Memory B cell (primary cell): ENCODE measurements around the gene ZC3H7B.

Source experiments
- ATAC-seq: fragments of 150-1000 bp; cut with Tn5 transposase; 2 replicates; pipeline ENCODE4 v1.10.0; 2021; ENCODE audit warnings: low read depth, mild to moderate bottlenecking, moderate library complexity
- DNase-seq, 2 donors: peaks; one replicate each; pipeline ENCODE4 v3.0.0; 2022; ENCODE audit warnings: low spot score in 2 of 2
- H3K27ac Mint-ChIP-seq: one replicate; pipeline ENCODE4 v1.8.0; 2022; ENCODE audit warnings: mild to moderate bottlenecking, moderate library complexity, mixed read lengths
- H3K27me3 Mint-ChIP-seq: one replicate; pipeline ENCODE4 v1.8.0; 2022; ENCODE audit warnings: mixed read lengths
- H3K36me3 Mint-ChIP-seq: one replicate; pipeline ENCODE4 v1.8.0; 2022; ENCODE audit warnings: mild to moderate bottlenecking, mixed read lengths
- H3K4me1 Mint-ChIP-seq: one replicate; pipeline ENCODE4 v1.8.0; 2022; ENCODE audit warnings: mixed read lengths
- H3K4me3 Mint-ChIP-seq: one replicate; pipeline ENCODE4 v1.8.0; 2022; ENCODE audit warnings: mild to moderate bottlenecking, moderate library complexity, mixed read lengths
- H3K9me3 Mint-ChIP-seq: one replicate; pipeline ENCODE4 v1.8.0; 2022; ENCODE audit warnings: mixed read lengths

The ZC3H7B gene

GRCh38 chr22:41300661-41301060 lies 664 bp upstream of the ZC3H7B start:
- no peaks in the 10 kb centered on the region for H3K27me3 Mint-ChIP-seq
- peak overlapping the region; percentile 98 for H3K27ac Mint-ChIP-seq
- no peak for DNase-seq
- peaks cover 19% of the 10 kb centered on the region for H3K4me1 Mint-ChIP-seq
- H3K36me3 Mint-ChIP-seq: peaks cover 2% of the 10 kb centered on the region
- peak overlapping the region; percentile 87 for H3K4me3 Mint-ChIP-seq
- no peak for ATAC-seq
- no peaks in the 10 kb centered on the region for H3K9me3 Mint-ChIP-seq

GRCh38 chr22:41302021-41302767 lies 869 bp downstream of the ZC3H7B start:
- peak in 1 of 2 donors; percentile 36 for DNase-seq
- Mint-ChIP-seq H3K36me3 (peaks cover 2% of the 10 kb centered on the region), H3K9me3 (no peaks in the 10 kb centered on the region), H3K4me3 (peak overlapping the region; percentile 78), H3K27ac (peak overlapping the region; percentile 70), H3K27me3 (no peaks in the 10 kb centered on the region), H3K4me1 (peaks cover 21% of the 10 kb centered on the region)
- no peak for ATAC-seq

GRCh38 chr22:41302811-41303210 lies 1.5 kb downstream of the ZC3H7B start:
- Mint-ChIP-seq H3K36me3 (peaks cover 2% of the 10 kb centered on the region), H3K4me3 (peak overlapping the region; percentile 78), H3K27me3 (no peaks in the 10 kb centered on the region), H3K9me3 (no peaks in the 10 kb centered on the region), H3K4me1 (peaks cover 24% of the 10 kb centered on the region), H3K27ac (peak overlapping the region; percentile 70)
- DNase-seq (no peak), ATAC-seq (no peak)

- no peaks in the 10 kb centered on the region for H3K27me3 Mint-ChIP-seq
- ATAC-seq (no peak), DNase-seq (no peak)
- H3K36me3 Mint-ChIP-seq: peaks cover 4% of the 10 kb centered on the region
- H3K27ac Mint-ChIP-seq: no peak overlapping the region
- H3K4me1 Mint-ChIP-seq: peaks cover 29% of the 10 kb centered on the region
- no peak overlapping the region for H3K4me3 Mint-ChIP-seq
- H3K9me3 Mint-ChIP-seq: no peaks in the 10 kb centered on the region
Measured at GRCh38 chr22:41305646-41306045, 4.3 kb downstream of the ZC3H7B start.

- Mint-ChIP-seq H3K36me3 (peaks cover 8% of the 10 kb centered on the region), H3K4me3 (no peak overlapping the region), H3K4me1 (peaks cover 31% of the 10 kb centered on the region), H3K9me3 (no peaks in the 10 kb centered on the region), H3K27me3 (no peaks in the 10 kb centered on the region), H3K27ac (no peak overlapping the region)
- ATAC-seq (no peak), DNase-seq (no peak)
Measured at GRCh38 chr22:41308054-41308453, 6.7 kb downstream of the ZC3H7B start.

- DNase-seq (no peak), ATAC-seq (no peak)
- Mint-ChIP-seq H3K4me1 (peaks cover 26% of the 10 kb centered on the region), H3K27me3 (no peaks in the 10 kb centered on the region), H3K9me3 (no peaks in the 10 kb centered on the region), H3K27ac (no peak overlapping the region), H3K36me3 (peaks cover 8% of the 10 kb centered on the region), H3K4me3 (no peak overlapping the region)
Measured at GRCh38 chr22:41308544-41308947, 7.2 kb downstream of the ZC3H7B start.

GRCh38 chr22:41310336-41310735 lies 9.0 kb downstream of the ZC3H7B start:
- no peak for DNase-seq
- peaks cover 6% of the 10 kb centered on the region for H3K36me3 Mint-ChIP-seq

GRCh38 chr22:41311487-41311886 lies 10.2 kb downstream of the ZC3H7B start:
- H3K27ac Mint-ChIP-seq: no peak overlapping the region
- peaks cover 16% of the 10 kb centered on the region for H3K4me1 Mint-ChIP-seq
- peaks cover 6% of the 10 kb centered on the region for H3K36me3 Mint-ChIP-seq
- H3K4me3 Mint-ChIP-seq: no peak overlapping the region
- no peaks in the 10 kb centered on the region for H3K9me3 Mint-ChIP-seq
- DNase-seq (no peak), ATAC-seq (no peak)
- no peaks in the 10 kb centered on the region for H3K27me3 Mint-ChIP-seq

More at GRCh38 chr22:41310336-41310735, 9.0 kb downstream of the ZC3H7B start:
- Mint-ChIP-seq H3K27ac (no peak overlapping the region), H3K27me3 (no peaks in the 10 kb centered on the region), H3K4me3 (no peak overlapping the region), H3K4me1 (peaks cover 21% of the 10 kb centered on the region), H3K9me3 (no peaks in the 10 kb centered on the region)
- ATAC-seq: no peak

- Mint-ChIP-seq H3K9me3 (no peaks in the 10 kb centered on the region), H3K36me3 (peaks cover 7% of the 10 kb centered on the region), H3K4me3 (no peak overlapping the region), H3K27me3 (no peaks in the 10 kb centered on the region), H3K27ac (no peak overlapping the region), H3K4me1 (peaks cover 11% of the 10 kb centered on the region)
- DNase-seq (no peak), ATAC-seq (no peak)
Measured at GRCh38 chr22:41314821-41315220, 13.5 kb downstream of the ZC3H7B start.

GRCh38 chr22:41315586-41315985 lies 14.3 kb downstream of the ZC3H7B start:
- ATAC-seq (no peak), DNase-seq (no peak)
- H3K9me3 Mint-ChIP-seq: no peaks in the 10 kb centered on the region
- H3K27ac Mint-ChIP-seq: no peak overlapping the region
- H3K36me3 Mint-ChIP-seq: peaks cover 9% of the 10 kb centered on the region
- H3K4me3 Mint-ChIP-seq: no peak overlapping the region
- peaks cover 11% of the 10 kb centered on the region for H3K4me1 Mint-ChIP-seq
- H3K27me3 Mint-ChIP-seq: no peaks in the 10 kb centered on the region

- no peak overlapping the region for H3K4me3 Mint-ChIP-seq
- DNase-seq (no peak), ATAC-seq (no peak)
- no peak overlapping the region for H3K27ac Mint-ChIP-seq
- no peaks in the 10 kb centered on the region for H3K9me3 Mint-ChIP-seq
- no peaks in the 10 kb centered on the region for H3K27me3 Mint-ChIP-seq
- peaks cover 4% of the 10 kb centered on the region for H3K4me1 Mint-ChIP-seq
- H3K36me3 Mint-ChIP-seq: peaks cover 29% of the 10 kb centered on the region
Measured at GRCh38 chr22:41320416-41321240, 19.3 kb downstream of the ZC3H7B start.

- no peaks in the 10 kb centered on the region for H3K9me3 Mint-ChIP-seq
Measured at GRCh38 chr22:41324821-41325528, 23.6 kb downstream of the ZC3H7B start.

GRCh38 chr22:41327124-41327523 lies 25.8 kb downstream of the ZC3H7B start:
- ATAC-seq (no peak), DNase-seq (no peak)
- Mint-ChIP-seq H3K36me3 (peaks cover 42% of the 10 kb centered on the region), H3K9me3 (no peaks in the 10 kb centered on the region), H3K4me1 (no peaks in the 10 kb centered on the region), H3K4me3 (no peak overlapping the region), H3K27me3 (no peaks in the 10 kb centered on the region), H3K27ac (no peak overlapping the region)

More at GRCh38 chr22:41324821-41325528, 23.6 kb downstream of the ZC3H7B start:
- Mint-ChIP-seq H3K36me3 (peaks cover 46% of the 10 kb centered on the region), H3K4me3 (no peak overlapping the region), H3K27ac (no peak overlapping the region), H3K27me3 (no peaks in the 10 kb centered on the region), H3K4me1 (no peaks in the 10 kb centered on the region)
- ATAC-seq (no peak), DNase-seq (no peak)

- Mint-ChIP-seq H3K27me3 (no peaks in the 10 kb centered on the region), H3K36me3 (peaks cover 35% of the 10 kb centered on the region), H3K27ac (no peak overlapping the region), H3K9me3 (no peaks in the 10 kb centered on the region), H3K4me3 (no peak overlapping the region), H3K4me1 (no peaks in the 10 kb centered on the region)
- no peak for DNase-seq
- ATAC-seq: no peak
Measured at GRCh38 chr22:41330169-41330568, 28.8 kb downstream of the ZC3H7B start.
